HCEC 1CT (cell line): ENCODE results near the gene SMG6.
A peak's percentile ranks its signal among the peaks of the same experiment; 100 is the strongest.
"Not testable (repeated sequence)": the region's sequence is repeated elsewhere in the genome, so short reads cannot be mapped to it uniquely, and the experiment has no call there.

Experiments used
- DNase-seq: peaks from one replicate; pipeline ENCODE4 v3.0.0-alpha.2; 2017

SMG6 gene

DNA sequence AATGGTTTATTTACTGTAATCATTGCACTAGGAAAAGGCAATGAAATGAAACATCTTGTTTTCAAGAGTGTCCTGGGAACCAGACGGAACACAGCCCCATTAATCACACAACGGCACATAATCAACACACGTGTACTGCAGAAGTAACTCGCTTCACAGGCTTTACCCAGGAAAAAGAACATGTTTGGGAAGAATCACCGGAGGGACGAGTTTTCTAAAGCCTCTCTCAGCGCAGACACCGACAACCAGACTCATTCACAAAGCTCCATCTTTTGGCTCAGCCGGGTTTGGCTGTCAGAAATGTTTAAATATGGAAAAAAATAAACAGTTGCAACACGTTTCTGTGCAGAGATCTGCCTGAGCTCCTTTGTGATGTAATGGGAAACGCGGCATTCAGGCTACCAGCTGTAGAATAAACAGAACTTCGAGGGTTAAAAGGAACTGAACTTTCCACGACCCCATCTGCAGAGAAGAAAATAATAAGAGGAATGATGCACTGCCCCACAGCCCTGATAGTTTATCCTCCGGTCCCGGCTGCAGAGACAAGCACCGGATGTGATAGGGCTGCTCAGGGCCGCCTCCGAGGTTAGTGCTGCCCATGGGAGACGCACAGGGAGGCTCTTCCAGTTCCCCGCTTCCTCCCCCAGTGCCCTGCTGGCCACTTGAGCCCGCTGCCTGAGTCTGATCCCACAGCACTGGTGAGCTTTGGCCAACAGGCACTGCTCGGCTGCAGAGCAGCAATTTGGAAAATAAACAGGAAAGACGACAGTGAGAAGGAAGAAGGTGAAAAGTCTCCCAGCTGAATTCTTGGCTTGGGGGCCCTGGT lies 128.9 kb downstream of the SMG6 start:
- DNase-seq = peak; percentile 95

DNA sequence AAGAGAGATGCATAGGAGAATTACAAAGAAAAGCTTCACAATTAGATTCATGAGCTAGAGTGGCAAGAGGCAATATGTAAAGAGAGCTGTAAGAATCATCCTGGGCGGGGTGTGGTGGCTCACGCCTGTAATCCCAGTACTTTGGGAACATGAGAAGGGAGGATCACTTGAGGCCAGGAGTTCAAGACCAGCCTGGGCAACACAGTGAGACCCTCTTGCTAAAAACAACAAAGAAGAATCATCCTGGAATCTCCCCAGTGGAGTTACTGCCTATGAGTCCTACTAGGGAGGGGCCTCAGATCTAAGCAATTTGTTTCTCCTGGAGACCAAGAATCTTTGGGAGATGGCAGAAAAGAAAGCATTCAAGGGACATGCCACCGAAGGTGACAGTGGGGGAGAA lies 129.6 kb downstream of the SMG6 start:
- peak; percentile 32 for DNase-seq

DNA sequence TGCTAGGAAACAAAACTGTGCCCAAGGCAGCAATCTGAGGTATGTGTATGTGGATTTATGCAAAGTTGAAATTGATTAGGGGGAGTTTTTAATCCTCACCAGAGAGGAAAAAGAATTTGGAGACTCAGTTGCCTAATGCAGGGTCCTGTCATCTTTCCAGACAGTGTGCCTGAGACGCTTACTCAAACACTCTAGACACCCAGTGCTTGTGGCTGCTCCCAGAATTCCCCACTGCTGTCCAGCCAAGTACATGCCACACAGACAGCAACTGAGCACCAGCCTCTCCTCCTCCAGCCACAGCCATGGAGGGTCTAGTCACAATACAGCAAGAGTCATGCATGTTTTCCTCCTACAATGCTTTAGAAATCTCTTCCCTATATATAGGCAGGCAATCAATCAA lies 130.6 kb downstream of the SMG6 start:
- DNase-seq = peak; percentile 12

DNA sequence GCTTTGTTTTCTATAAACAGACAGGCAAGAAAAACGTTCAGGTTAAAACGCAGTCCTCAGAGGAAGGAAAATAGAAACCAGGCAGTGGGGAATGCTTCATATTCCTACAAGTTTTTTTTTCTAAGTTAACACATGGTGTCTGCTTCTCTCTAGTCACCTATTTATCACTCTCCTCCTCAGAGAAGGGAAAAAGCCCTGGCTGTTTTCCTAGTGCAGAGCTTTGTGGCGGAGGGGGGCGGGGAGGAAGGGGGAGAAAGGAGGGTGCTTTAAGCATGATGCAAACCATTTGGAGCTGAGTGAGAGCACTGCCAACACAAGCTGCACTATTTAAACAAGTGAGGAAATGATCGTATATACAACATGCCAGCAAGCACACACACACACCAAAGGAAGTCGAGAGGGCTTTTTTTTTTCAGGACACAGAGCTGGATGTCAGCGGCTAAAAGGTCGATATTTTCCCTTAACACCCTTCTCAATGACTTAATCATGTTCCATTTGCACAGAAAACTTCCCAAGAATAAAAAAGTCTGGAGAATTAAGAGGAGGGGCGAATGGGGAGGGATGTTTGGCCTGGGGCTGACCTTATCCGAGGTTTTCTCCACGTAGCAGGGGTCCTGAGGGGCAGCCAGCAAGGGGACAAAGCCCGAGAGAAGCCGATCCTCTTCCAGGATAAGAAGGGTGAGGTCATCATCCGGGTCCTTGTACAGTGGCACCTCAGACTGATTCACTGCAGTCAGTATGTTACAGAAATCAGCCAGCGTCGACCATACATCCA lies 131.3 kb downstream of the SMG6 start:
- DNase-seq = peak; percentile 96

DNA sequence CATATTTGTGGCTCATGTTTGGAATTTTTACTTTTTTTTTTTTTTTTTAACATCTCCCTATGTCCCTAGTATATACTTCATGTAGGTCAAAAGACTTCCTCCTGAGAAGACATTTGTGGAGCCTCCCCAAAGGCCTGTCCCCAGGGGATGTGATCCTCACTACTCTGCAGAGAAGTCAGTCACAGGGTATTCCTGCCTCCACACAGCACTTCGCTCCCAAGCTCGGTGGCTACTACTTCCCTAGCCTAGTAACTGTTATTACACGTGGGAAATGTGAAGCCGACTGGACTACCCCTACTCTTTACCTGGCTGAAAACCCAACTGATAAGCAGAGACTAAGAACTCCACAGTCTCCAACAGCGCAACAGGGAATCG lies 131.9 kb downstream of the SMG6 start:
- peak; percentile 2 for DNase-seq

DNA sequence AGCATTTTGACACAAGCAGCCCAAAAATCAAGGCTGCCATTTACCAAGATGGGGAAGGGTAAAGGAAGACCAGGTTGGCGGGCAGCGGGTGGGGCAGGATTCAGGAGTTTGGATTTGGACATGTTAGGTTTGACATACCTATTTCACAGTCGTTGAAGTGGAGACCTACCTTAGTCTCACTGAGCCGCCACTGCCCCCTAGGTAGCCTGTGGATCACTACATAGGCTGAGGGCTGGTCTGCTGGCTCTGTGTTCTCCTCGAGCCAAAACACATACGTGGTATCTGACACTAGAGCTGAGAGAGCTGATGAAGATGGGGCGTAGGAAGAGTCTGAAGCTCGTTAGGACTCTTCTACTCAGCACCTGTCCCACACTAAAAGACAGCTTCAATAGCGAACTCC lies 133.6 kb downstream of the SMG6 start:
- no peak for DNase-seq

DNA sequence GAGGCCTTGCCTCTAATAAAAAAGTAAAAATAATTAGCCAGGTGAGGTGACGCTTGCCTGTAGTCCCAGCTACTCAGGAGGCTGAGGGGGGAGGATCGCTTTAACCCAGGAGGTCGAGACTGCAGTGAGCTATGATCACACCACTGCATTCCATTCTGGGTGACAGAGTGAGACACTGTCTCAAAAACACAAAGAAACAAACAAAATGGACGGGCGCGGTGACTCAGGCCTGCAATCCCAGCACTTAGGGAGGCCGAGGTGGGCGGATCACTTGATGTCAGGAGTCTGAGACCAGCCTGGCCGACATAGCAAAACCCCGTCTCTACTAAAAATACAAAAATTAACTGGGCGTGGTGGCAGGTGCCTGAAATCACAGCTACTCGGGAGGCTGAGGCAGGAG lies 137.9 kb downstream of the SMG6 start:
- not testable (repeated sequence) for DNase-seq

DNA sequence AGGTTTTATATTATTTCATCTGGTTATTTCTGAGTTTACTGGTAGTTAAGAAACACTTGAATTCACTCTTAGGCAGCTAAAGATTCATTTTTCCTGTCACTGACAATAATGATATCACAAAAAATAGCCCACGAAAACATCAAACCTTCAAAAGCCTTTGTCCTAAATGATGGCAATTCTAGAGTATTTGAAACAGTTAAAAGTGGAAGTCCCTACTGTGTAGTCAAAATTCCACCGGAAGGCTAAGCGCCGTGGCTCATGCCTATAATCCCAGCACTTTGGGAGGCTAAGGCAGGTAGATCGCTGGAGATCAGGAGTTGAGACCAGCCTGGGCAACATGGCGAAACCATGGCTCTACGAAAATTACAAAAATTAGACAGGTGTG lies 145.2 kb downstream of the SMG6 start:
- no peak for DNase-seq

DNA sequence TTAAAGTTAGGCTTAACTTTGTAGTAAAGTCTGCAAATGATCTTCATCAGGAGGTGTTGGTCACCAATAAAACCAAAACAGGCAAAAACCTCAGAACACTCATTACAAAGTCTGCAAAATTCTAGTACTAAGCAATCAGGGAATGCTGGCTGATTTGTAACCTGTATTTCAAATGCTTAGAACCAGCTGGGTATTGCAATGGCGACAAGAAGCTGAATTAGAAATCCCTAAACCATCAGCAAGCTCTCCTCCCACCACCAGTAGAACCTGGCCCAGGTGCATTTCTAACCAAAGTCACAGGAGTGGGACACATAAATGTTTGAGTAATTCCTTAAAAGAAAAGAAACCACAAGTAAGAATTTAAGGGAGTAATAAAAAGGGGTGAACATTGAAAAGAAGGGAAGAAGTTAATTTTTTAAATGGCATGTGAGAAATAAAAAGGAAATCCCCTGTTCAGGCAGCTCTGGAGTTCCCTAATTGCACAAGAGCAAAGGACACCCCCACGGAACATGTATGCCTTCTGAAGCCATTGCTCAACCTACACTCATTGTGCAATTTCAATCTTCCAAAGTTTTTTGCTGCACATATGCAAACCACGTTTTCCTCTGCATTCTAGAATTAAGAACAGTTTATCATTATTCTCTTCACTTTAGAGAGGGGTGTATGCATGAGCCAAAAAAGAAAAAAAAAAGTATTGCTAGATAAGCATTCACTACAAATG lies 145.8 kb downstream of the SMG6 start:
- DNase-seq = peak; percentile 92

DNA sequence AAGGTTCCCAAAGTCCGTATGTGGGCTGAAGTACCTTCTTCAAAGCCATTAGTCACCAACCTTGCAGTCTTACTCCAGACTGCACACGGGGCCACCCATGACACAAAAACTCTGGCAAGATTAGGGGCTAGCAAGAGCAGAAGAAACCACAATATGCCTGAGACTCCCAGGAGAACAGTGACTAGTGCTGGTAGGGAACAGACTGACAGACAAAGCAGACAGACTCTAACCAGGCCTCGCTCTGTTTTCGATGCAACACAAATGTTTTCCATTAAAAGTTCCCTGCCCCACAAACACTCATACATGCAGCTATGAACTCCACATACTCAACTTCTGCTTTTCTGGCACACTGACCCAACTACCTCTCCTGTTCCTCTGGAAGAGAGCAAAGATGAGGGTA lies 146.5 kb downstream of the SMG6 start:
- no peak for DNase-seq

DNA sequence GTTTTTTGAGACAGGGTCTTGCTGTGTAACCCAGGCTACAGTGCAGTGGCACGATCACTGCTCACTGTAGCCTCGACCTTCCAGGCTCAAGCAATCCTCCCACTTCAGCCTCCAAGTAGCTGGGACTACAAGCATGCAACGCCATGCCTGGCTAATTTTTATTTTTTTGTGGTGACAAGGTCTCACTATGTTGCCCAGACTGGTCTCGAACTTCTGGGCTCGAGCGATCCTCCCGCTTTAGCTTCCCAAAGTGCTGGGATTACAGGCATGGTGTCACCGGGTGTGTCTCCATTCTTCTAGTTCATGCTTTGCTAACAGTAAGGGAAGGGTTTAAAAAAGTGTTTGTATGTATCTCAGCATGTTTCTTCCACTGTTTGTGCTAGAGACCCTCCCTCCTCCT lies 146.9 kb downstream of the SMG6 start:
- no peak for DNase-seq

DNA sequence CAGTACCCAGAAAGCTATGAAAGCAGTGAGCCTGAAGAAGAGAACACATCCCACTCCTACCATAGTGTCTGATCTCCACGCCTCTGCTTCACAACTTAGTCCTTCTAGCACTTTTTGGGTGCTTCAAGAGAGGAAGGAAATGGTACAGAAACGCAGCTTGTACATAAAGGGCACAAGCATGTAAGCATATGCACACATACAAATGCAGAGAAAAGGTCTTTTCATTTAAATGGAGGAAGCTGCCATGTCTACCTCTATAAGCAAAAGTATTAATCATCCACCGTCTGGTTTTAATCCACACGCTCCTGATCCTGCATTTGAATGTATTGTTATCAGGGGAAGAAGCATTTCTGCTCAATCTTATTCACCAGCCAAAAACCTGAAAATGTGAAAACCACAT lies 148.0 kb downstream of the SMG6 start:
- no peak for DNase-seq

DNA sequence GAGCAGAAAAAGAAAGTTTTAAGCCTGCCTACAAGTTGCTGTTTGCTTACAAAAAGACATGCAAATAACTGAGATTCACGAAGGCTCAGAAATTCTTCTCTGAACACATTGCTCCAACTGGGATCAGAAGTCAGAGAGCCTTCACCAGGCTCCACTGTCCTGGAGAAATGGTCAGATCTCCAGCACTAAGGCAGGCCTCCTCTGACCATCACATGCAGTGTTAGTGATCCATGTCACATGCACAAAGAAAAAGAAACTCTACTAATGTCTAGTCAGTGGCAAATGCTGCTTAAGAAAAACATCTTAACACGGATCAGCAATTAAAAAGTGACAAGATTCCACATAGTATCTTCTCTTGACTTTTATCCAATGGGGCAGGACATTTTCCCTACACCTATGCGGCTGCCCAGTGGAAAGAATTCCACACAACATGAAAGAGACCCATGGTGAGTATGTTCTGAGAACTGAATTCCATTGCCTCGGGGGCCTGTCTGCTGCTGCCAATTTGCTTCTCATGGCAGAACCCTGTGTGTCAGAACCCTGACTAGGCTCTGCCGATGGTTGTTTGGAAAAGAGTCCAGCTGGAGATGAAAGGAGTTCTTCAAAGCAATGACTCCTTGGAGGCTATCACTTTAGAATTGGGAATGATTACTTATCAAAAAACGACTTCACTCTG lies 152.1 kb downstream of the SMG6 start:
- DNase-seq = no peak

DNA sequence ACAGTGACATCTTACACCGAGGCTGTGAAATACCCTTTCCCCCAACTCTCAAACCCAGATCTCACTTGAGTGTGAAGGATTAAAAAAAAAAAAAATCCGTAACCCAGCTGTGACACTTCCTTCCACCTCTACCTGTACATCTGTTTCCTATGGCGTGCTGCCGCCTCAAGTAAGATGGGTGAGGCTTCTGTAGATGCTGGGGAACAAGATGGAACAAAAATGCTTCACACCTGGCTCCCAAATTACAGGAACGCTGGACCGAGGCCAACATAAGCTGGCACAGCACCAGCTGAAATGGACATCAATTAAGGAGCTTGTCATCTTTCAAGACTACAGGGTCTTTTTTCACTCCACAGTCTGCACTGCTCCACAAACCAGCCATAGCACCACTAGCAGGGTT lies 152.8 kb downstream of the SMG6 start:
- DNase-seq = no peak

DNA sequence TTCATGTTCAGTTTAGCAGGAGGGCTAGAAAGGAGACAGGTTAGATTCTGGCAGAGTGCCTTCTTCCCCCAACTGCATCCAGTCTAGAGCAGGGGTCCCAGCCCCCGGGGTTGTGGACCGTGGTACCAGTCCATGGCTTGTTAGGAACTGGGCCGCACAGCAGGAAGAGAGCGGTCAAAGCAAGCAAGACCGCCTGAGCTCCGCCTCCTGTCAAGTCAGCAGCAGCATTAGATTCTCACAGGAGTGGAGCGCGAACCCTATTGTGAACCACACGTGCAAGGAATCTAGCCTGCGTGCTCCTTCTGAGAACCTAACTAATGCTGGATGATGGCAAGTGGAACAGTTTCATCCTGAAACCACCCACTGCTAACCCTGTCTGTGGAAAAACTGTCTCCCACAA lies 153.7 kb downstream of the SMG6 start:
- DNase-seq = no peak

DNA sequence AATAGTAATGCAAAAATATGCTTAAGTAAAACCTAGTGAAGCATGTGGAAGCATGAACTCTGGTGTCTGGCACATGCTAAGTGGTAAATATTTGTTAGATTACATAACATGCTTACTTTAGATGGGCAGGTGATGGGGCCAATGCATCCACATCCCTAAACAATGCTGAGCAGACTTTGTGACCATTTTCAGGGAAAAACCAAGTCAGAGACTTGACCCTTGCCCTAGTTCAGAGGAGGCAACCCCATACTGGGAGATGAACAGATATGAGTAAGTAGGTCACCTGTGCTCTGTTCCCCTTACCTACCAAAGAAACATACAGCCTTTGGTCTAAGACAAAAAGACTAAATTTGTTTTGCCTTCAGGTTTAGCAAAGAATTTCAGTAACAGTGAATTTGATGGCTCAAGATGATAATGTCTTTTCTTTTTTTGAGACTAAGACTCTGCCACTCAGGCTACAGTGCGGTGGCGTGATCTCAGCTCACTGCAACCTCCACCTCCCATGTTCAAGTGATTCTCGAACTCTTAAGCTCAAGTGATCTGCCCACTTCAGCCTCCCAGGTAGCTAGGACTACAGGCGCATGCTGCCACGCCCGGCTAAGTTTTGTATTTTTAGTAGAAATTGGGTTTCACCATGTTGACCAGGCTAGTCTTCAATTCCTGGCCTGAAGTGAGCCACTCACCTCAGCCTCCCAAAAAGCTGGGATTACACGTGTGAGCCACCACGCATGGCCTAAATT lies 157.3 kb downstream of the SMG6 start:
- no peak for DNase-seq

DNA sequence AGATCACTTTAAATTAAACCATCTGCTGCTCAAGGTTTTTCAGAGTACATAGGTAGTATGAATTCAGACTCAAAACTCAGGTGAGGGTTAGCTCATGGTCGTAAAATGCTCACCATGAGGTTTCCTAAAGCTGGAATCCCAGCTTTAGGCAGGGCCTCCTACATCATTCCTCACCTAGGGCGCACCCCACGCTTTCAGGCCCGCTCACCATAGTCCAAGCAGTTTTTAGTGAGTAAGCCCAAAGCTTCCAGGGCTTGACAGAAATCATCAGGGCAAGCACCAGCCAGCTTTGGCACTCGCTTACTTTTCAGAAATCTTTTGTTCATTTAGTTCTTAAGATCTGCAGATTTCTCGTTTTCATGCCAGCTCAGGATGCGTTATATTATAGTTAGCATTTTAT lies 158.9 kb downstream of the SMG6 start:
- no peak for DNase-seq

DNA sequence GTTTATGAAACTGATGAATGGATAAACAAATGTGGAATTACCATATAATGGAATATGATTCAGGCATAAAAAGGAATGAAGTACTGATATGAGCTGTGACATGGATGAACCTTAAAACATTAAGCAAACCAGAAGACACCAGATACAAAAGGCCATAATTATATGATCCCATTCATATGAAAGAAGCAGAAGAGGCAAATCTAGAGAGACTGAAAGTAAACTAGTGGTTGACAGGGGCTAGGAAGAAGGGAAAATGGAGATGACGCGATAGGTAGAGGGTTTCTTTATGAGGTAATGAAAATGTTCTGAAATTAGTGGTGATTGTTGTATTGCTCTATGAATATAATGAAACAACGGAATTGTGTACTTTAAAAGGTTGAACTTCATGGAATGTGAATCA lies 160.3 kb downstream of the SMG6 start:
- DNase-seq = no peak

DNA sequence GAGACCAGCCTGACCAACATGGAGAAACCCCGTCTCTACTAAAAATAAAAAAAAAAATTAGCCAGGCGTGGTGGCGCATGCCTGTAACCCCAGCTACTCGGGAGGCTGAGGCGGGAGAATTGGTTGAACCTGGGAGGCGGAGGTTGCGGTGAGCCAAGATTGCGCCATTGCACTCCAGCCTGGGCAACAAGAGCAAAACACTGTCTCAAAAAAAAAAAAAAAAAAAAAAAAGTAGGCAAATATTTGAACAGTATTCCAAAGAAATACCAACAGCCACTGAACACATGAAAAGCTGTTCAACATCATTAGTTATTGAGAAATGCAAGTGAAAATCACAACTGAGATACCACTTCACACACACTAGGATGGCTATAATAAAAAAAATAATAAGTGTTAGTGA lies 160.9 kb downstream of the SMG6 start:
- not testable (repeated sequence) for DNase-seq

DNA sequence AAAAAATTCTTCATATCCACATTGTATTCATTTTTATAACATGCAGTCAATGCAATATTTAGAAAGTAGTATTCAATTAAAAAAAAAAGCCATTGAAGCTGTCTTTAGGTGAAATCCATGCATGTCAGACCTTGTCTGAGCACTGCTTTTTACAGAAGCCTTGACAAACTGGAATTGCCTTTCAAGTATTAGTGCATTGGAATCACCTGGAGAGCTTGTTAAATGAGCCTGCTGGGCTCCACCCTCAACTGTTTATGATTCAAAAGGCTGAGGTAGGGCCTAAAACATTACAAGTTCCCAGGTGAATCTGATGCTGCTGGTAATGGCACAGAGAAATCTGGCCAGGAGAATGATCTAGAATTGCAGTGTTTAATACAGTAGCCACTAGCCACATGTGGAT lies 162.9 kb downstream of the SMG6 start:
- DNase-seq = no peak

DNA sequence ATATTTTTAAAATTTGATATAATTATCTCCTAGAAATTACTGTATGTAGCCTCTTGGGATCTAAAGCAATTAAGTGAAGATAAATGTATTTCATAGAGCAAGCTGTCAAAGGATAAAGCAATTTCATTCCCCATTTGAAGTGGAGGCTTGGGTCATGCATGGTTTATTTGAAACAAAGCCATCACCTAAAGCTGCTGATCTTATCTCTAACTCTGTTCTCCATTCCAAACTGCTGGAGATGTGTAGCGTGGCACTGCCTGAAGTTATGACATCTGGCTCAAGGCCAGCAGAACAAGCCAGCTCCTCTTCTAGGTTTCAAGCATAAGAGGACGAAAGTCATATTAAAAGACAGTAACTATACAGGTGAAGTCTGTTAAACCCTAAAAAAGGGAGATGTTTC lies 164.8 kb downstream of the SMG6 start:
- no peak for DNase-seq

DNA sequence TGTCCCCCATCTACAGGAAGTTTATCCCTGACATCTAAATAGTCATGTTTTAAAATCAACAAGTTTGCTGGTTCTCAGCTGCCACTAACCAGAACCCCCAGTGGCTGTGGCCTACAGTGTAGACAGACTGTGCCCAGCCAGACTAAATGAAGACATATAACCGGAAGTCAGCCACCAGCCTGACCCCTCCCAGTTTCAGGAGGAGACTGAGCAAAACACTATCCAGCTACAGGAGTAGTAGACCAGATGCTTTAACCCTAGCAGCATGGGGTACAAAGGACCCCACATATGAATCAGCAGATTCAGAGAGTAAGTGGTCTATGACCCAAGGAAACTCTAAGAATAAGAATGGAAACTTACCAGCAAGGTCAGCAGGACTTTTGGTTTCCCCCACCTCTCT lies 165.3 kb downstream of the SMG6 start:
- no peak for DNase-seq
